Caco-2 (cell line): ENCODE results near the gene REM2. TPM values are rescaled to one million over a fixed set of nuclear protein-coding genes. Genes with fewer than 3 reads are reported as not detected.

Experiments used
- BruUV-seq: library from RNA; stranded (reverse); fragments of 400-500 nt; replicated peaks from 2 replicates; lab custom pipeline; 2021; lab: Mats Ljungman, UMichigan
- CTCF ChIA-PET: fragments of 300-600 bp; sonication (Branson Sonifier 250); formaldehyde crosslinking; loops from one replicate; lab custom pipeline; 2022; ENCODE audit warnings: antibody characterized with exemption; lab: Charles Lee
- POLR2A ChIA-PET: fragments of 300-600 bp; sonication (Branson Sonifier 250); formaldehyde crosslinking; loops from one replicate; lab custom pipeline; 2022; ENCODE audit warnings: antibody characterized with exemption; lab: Charles Lee
- DNase-seq, 2 experiments: peaks; one replicate each; pipeline versions ENCODE4 v3.0.0 to v3.0.0-alpha.2; 2020 to 2022
- H3K27me3 ChIP-seq: replicated peaks from 2 replicates; pipeline ENCODE4 v1.6.0; 2011; ENCODE audit warnings: low read length; ENCODE audit not compliant: control insufficient read depth, insufficient read depth
- H3K36me3 ChIP-seq: 2 replicates; pipeline ENCODE4 v1.5.1; 2011; ENCODE audit warnings: low read length; ENCODE audit not compliant: control insufficient read depth, insufficient read depth
- H3K4me1 ChIP-seq: fragments of 250-450 bp; sonication (Bioruptor Pico); 2 replicates; pipeline ENCODE4 v1.5.1; 2020; ENCODE audit warnings: mild to moderate bottlenecking
- H3K4me3 ChIP-seq: 2 replicates; pipeline ENCODE4 v1.5.1; 2011; ENCODE audit warnings: low read depth, mild to moderate bottlenecking, control low read depth, low read length
- H3K9me3 ChIP-seq: fragments of 250-450 bp; sonication (Bioruptor Pico); 2 replicates; pipeline ENCODE4 v1.5.1; 2020; ENCODE audit warnings: mild to moderate bottlenecking, moderate library complexity
- H3K27ac Mint-ChIP-seq: one replicate; pipeline ENCODE4 v1.8.0; 2022; ENCODE audit warnings: mixed read lengths; ENCODE audit not compliant: unreplicated experiment
- H3K27me3 Mint-ChIP-seq: one replicate; pipeline ENCODE4 v1.8.0; 2022; ENCODE audit warnings: mixed read lengths; ENCODE audit not compliant: insufficient read depth, unreplicated experiment
- H3K36me3 Mint-ChIP-seq: one replicate; pipeline ENCODE4 v1.8.0; 2022; ENCODE audit warnings: mild to moderate bottlenecking, mixed read lengths; ENCODE audit not compliant: insufficient read depth, unreplicated experiment
- H3K4me1 Mint-ChIP-seq: one replicate; pipeline ENCODE4 v1.8.0; 2022; ENCODE audit warnings: low read depth, mixed read lengths; ENCODE audit not compliant: unreplicated experiment
- H3K4me3 Mint-ChIP-seq: one replicate; pipeline ENCODE4 v1.8.0; 2022; ENCODE audit warnings: mild to moderate bottlenecking, moderate library complexity, mixed read lengths; ENCODE audit not compliant: unreplicated experiment
- H3K9me3 Mint-ChIP-seq: one replicate; pipeline ENCODE4 v1.8.0; 2022; ENCODE audit warnings: mixed read lengths; ENCODE audit not compliant: unreplicated experiment
- intact Hi-C: fragments of 100-400 bp; cut with micrococcal nuclease; formaldehyde crosslinking; loops from one replicate; pipeline ENCODE4 v1.10.0; 2022; ENCODE audit not compliant: unreplicated experiment
- total RNA-seq: library from RNA; stranded (reverse); gene quantifications from 2 replicates; pipeline ENCODE4 v1.2.3, GENCODE V29; 2022
- TF ChIP-seq, protein P1 (sequence below), 2 experiments: fragments of 200-600 bp in 1 of 2; IDR thresholded peaks; 1 replicate in 1 of 2; 2 replicates in 1 of 2; pipeline versions ENCODE4 v1.5.1 to v1.8.0; 2011 to 2022; ENCODE audit warnings: antibody characterized with exemption in 1 of 2, control low read depth in 1 of 2, inconsistent platforms in 1 of 2, low read depth in 1 of 2, low read length in 1 of 2, mild to moderate bottlenecking in 1 of 2, moderate library complexity in 1 of 2; ENCODE audit not compliant: insufficient read depth in 1 of 2, severe bottlenecking in 1 of 2, unreplicated experiment in 1 of 2

REM2 gene
- total RNA-seq, 1 experiment from 2014 or later = 0.41 TPM

DNA sequence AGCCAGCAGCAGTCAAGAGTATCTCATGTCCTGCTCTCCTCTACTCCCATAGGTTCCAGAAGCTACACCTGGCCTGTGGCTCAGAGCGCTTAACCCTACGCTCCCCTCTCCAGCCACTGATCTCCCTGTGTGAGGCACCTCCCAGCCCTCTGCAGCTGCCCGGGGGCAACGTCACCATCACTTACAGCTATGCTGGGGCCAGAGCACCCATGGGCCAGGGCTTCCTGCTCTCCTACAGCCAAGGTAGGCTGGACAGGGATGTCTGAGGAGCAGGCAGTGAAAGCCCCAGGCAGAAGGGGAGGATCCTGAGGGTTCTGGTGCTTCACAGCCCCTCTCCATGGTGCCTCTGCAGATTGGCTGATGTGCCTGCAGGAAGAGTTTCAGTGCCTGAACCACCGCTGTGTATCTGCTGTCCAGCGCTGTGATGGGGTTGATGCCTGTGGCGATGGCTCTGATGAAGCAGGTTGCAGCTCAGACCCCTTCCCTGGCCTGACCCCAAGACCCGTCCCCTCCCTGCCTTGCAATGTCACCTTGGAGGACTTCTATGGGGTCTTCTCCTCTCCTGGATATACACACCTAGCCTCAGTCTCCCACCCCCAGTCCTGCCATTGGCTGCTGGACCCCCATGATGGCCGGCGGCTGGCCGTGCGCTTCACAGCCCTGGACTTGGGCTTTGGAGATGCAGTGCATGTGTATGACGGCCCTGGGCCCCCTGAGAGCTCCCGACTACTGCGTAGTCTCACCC is 7.8 kb upstream of the REM2 start:
- no peaks in the 10 kb centered on the region for H3K9me3 Mint-ChIP-seq
- POLR2A ChIA-PET = no interaction called here
- peaks cover 20% of the 10 kb centered on the region for H3K4me1 Mint-ChIP-seq
- Histone ChIP-seq H3K27me3 (no peaks in the 10 kb centered on the region), H3K4me1 (peaks cover 20% of the 10 kb centered on the region), H3K9me3 (no peaks in the 10 kb centered on the region), H3K4me3 (no peak overlapping the region), H3K36me3 (peaks cover 7% of the 10 kb centered on the region)
- intact Hi-C loops = no loop called here
- no peaks in the 10 kb centered on the region for H3K27me3 Mint-ChIP-seq
- H3K4me3 Mint-ChIP-seq = no peak overlapping the region
- CTCF ChIA-PET = no interaction called here
- BruUV-seq = no TSS peak
- no peak overlapping the region for H3K27ac Mint-ChIP-seq
- H3K36me3 Mint-ChIP-seq = peaks cover 19% of the 10 kb centered on the region
- TF ChIP-seq, protein P1, sequence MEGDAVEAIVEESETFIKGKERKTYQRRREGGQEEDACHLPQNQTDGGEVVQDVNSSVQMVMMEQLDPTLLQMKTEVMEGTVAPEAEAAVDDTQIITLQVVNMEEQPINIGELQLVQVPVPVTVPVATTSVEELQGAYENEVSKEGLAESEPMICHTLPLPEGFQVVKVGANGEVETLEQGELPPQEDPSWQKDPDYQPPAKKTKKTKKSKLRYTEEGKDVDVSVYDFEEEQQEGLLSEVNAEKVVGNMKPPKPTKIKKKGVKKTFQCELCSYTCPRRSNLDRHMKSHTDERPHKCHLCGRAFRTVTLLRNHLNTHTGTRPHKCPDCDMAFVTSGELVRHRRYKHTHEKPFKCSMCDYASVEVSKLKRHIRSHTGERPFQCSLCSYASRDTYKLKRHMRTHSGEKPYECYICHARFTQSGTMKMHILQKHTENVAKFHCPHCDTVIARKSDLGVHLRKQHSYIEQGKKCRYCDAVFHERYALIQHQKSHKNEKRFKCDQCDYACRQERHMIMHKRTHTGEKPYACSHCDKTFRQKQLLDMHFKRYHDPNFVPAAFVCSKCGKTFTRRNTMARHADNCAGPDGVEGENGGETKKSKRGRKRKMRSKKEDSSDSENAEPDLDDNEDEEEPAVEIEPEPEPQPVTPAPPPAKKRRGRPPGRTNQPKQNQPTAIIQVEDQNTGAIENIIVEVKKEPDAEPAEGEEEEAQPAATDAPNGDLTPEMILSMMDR (IDR thresholded peaks at IDR 0.05; ENCODE audit: insufficient read depth in 1 of 2, low read depth in 1 of 2, low read length in 1 of 2, severe bottlenecking in 1 of 2, unreplicated experiment in 1 of 2) = no peak
- DNase-seq = no peak

DNA sequence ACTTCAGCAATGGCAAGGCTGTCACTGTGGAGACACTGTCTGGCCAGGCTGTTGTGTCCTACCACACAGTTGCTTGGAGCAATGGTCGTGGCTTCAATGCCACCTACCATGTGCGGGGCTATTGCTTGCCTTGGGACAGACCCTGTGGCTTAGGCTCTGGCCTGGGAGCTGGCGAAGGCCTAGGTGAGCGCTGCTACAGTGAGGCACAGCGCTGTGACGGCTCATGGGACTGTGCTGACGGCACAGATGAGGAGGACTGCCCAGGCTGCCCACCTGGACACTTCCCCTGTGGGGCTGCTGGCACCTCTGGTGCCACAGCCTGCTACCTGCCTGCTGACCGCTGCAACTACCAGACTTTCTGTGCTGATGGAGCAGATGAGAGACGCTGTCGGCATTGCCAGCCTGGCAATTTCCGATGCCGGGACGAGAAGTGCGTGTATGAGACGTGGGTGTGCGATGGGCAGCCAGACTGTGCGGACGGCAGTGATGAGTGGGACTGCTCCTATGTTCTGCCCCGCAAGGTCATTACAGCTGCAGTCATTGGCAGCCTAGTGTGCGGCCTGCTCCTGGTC is 7.2 kb upstream of the REM2 start:
- CTCF ChIA-PET = no interaction called here
- Mint-ChIP-seq H3K36me3 (peaks cover 19% of the 10 kb centered on the region), H3K27ac (no peak overlapping the region), H3K27me3 (no peaks in the 10 kb centered on the region), H3K9me3 (no peaks in the 10 kb centered on the region), H3K4me1 (peaks cover 20% of the 10 kb centered on the region), H3K4me3 (no peak overlapping the region)
- intact Hi-C loops = no loop called here
- Histone ChIP-seq H3K9me3 (no peaks in the 10 kb centered on the region), H3K4me3 (no peak overlapping the region), H3K36me3 (peaks cover 7% of the 10 kb centered on the region), H3K27me3 (no peaks in the 10 kb centered on the region), H3K4me1 (peaks cover 13% of the 10 kb centered on the region)
- POLR2A ChIA-PET = no interaction called here
- DNase-seq = no peak
- TF ChIP-seq, protein P1 (IDR thresholded peaks at IDR 0.05; ENCODE audit: insufficient read depth in 1 of 2, low read depth in 1 of 2, low read length in 1 of 2, severe bottlenecking in 1 of 2, unreplicated experiment in 1 of 2) = no peak
- no TSS peak for BruUV-seq

DNA sequence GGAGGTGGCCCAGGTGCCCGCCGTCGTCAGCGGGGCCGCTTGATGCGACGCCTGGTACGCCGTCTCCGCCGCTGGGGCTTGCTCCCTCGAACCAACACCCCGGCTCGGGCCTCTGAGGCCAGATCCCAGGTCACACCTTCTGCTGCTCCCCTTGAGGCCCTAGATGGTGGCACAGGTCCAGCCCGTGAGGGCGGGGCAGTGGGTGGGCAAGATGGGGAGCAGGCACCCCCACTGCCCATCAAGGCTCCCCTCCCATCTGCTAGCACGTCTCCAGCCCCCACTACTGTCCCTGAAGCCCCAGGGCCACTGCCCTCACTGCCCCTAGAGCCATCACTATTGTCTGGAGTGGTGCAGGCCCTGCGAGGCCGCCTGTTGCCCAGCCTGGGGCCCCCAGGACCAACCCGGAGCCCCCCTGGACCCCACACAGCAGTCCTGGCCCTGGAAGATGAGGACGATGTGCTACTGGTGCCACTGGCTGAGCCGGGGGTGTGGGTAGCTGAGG is 6.0 kb upstream of the REM2 start:
- Histone ChIP-seq H3K36me3 (peaks cover 7% of the 10 kb centered on the region), H3K4me3 (no peak overlapping the region), H3K9me3 (no peaks in the 10 kb centered on the region), H3K4me1 (peaks cover 11% of the 10 kb centered on the region; the same call in 1 of the 2 replicates), H3K27me3 (no peaks in the 10 kb centered on the region)
- TF ChIP-seq, protein P1 (IDR thresholded peaks at IDR 0.05; ENCODE audit: insufficient read depth in 1 of 2, low read depth in 1 of 2, low read length in 1 of 2, severe bottlenecking in 1 of 2, unreplicated experiment in 1 of 2) = no peak
- Mint-ChIP-seq H3K4me3 (no peak overlapping the region), H3K4me1 (peaks cover 20% of the 10 kb centered on the region), H3K27me3 (no peaks in the 10 kb centered on the region), H3K27ac (no peak overlapping the region), H3K36me3 (peaks cover 14% of the 10 kb centered on the region), H3K9me3 (no peaks in the 10 kb centered on the region)
- ChIA-PET POLR2A (no interaction called here), CTCF (no interaction called here)
- DNase-seq = no peak
- intact Hi-C loops = no loop called here
- no TSS peak for BruUV-seq
